WTC11 (cell line): ENCODE results near the gene NAXE.

ENCODE experiments used
- ATF2 ChIP-seq: sonication (generic); formaldehyde crosslinking; IDR thresholded peaks from 2 replicates; pipeline ENCODE4 v1.8.1; 2022; ENCODE audit warnings: low read depth, missing genetic modification reagents, borderline replicate concordance
- CTCF ChIP-seq: fragments of 200-600 bp; IDR thresholded peaks from 2 replicates; pipeline ENCODE4 v1.8.0; 2022; ENCODE audit warnings: antibody characterized with exemption
- E2F4 ChIP-seq: sonication (generic); formaldehyde crosslinking; IDR thresholded peaks from 2 replicates; pipeline ENCODE4 v1.8.1; 2022; ENCODE audit warnings: low read depth, mild to moderate bottlenecking, moderate library complexity, missing genetic modification reagents, borderline replicate concordance
- ELF4 ChIP-seq: sonication (generic); formaldehyde crosslinking; IDR thresholded peaks from 2 replicates; pipeline ENCODE4 v1.8.1; 2022; ENCODE audit warnings: low read depth, mild to moderate bottlenecking, moderate library complexity, missing genetic modification reagents
- NFYB ChIP-seq: sonication (generic); formaldehyde crosslinking; conservative IDR thresholded peaks from 2 replicates; pipeline ENCODE4 v1.8.0; 2022; ENCODE audit warnings: low read depth, missing genetic modification reagents
- TEAD4 ChIP-seq: sonication (generic); formaldehyde crosslinking; IDR thresholded peaks from 2 replicates; pipeline ENCODE4 v1.8.0; 2022; ENCODE audit warnings: mild to moderate bottlenecking, missing genetic modification reagents
- ZBTB43 ChIP-seq: sonication (generic); formaldehyde crosslinking; IDR thresholded peaks from 2 replicates; pipeline ENCODE4 v1.8.1; 2023; ENCODE audit warnings: mild to moderate bottlenecking, missing genetic modification reagents
- ZNF512 ChIP-seq: sonication (generic); formaldehyde crosslinking; IDR thresholded peaks from 2 replicates; pipeline ENCODE4 v1.8.1; 2022; ENCODE audit warnings: missing genetic modification reagents, borderline replicate concordance

GRCh38 chr1:156626079-156626438 lies 34.5 kb downstream of the NAXE start:
- TF ChIP-seq CTCF (no peak), ATF2 (no peak), TEAD4 (CRISPR knock-in tag) (no peak), E2F4 (CRISPR knock-in tag) (no peak), ELF4 (CRISPR knock-in tag) (no peak), NFYB (no peak), ZBTB43 (CRISPR knock-in tag) (no peak), ZNF512 (CRISPR knock-in tag) (no peak)
